ENCODE results near the gene SLC44A2.

The SLC44A2 gene

GRCh38 chr19:10615429-10616023, 9.8 kb upstream of the SLC44A2 start:
- H3K4me3 ChIP-seq (replicated peaks; ENCODE audit: low read depth, low read length) = no peak overlapping the region
- DNase-seq (ENCODE audit: extremely low read depth, low read depth) = no peak
- TF ChIP-seq CTCF (IDR thresholded peaks at IDR 0.05; ENCODE audit: low read depth, low read length, missing control alignments) = no peak

GRCh38 chr19:10617409-10618121, 7.8 kb upstream of the SLC44A2 start:
- no peak for DNase-seq (ENCODE audit: extremely low read depth, low read depth)
- H3K4me3 ChIP-seq (replicated peaks; ENCODE audit: low read depth, low read length) = no peak overlapping the region
- no peak for TF ChIP-seq CTCF (IDR thresholded peaks at IDR 0.05; ENCODE audit: low read depth, low read length, missing control alignments)

- DNase-seq (ENCODE audit: extremely low read depth, low read depth) = no peak
- no peak for TF ChIP-seq CTCF (IDR thresholded peaks at IDR 0.05; ENCODE audit: low read depth, low read length, missing control alignments)
- no peak overlapping the region for H3K4me3 ChIP-seq (replicated peaks; ENCODE audit: low read depth, low read length)
Measured at GRCh38 chr19:10618846-10619245, 6.5 kb upstream of the SLC44A2 start.

GRCh38 chr19:10620786-10621185, 4.6 kb upstream of the SLC44A2 start:
- TF ChIP-seq CTCF (IDR thresholded peaks at IDR 0.05; ENCODE audit: low read depth, low read length, missing control alignments) = no peak
- no peak for DNase-seq (ENCODE audit: extremely low read depth, low read depth)
- H3K4me3 ChIP-seq (replicated peaks; ENCODE audit: low read depth, low read length) = no peak overlapping the region

GRCh38 chr19:10621966-10622365, 3.4 kb upstream of the SLC44A2 start:
- no peak for TF ChIP-seq CTCF (IDR thresholded peaks at IDR 0.05; ENCODE audit: low read depth, low read length, missing control alignments)
- DNase-seq (ENCODE audit: extremely low read depth, low read depth) = no peak
- no peak overlapping the region for H3K4me3 ChIP-seq (replicated peaks; ENCODE audit: low read depth, low read length)

- no peak overlapping the region for H3K4me3 ChIP-seq (replicated peaks; ENCODE audit: low read depth, low read length)
- no peak for TF ChIP-seq CTCF (IDR thresholded peaks at IDR 0.05; ENCODE audit: low read depth, low read length, missing control alignments)
- no peak for DNase-seq (ENCODE audit: extremely low read depth, low read depth)
Measured at GRCh38 chr19:10624585-10624984, 768 bp upstream of the SLC44A2 start.
